Stimulated activated CD4-positive, alpha-beta T cell treated with anti-CD3 and anti-CD28 coated beads, Interleukin-12 subunit alpha, Interleukin-12 subunit beta, amount 100 ng/mL, for 4 hours (primary cell): ENCODE data around the gene SP140.
"Not testable (repeated sequence)": the region's sequence is repeated elsewhere in the genome, so short reads cannot be mapped to it uniquely, and the experiment has no call there.

Experiments
- DNase-seq: peaks from one replicate; pipeline ENCODE4 v3.0.0-alpha.2; 2020

Gene SP140

DNA sequence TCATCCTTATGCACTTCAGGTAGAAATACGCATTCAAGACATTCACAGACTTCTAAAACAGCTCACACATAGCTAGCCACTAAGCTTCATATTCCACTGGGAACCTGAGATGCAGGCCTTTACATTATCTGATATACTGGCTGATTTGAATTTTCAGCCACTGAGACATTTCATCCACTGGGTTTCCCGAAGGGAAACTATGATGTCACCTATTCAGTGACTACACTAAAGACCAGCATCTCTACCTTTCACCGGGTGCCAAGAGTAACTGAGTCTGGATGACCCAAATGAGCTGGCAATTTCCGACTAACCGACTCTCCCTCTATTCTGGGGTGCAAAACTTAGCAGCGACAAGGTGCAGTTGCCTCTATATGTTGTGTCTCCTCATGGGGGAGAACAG lies 69.7 kb downstream of the SP140 start:
- DNase-seq, result no peak

DNA sequence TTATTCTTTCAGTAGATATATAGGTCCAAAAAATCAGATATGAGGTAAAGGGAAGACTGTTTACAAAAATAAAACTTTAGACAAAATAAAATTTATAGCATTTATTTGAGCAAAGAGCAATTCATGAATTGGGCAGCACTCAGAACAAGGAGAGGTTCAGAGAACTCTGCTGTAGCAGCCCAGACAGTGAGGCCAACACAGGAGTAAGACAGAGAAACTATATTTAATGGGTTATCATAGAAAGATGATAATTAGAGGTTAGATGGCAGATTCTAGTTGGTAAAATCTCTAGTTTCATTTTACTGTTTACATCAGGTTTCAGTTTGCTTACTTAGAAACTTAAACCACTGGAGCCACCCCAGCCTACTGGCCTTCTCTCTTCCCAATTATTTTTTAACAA lies 71.4 kb downstream of the SP140 start:
- no peak for DNase-seq

DNA sequence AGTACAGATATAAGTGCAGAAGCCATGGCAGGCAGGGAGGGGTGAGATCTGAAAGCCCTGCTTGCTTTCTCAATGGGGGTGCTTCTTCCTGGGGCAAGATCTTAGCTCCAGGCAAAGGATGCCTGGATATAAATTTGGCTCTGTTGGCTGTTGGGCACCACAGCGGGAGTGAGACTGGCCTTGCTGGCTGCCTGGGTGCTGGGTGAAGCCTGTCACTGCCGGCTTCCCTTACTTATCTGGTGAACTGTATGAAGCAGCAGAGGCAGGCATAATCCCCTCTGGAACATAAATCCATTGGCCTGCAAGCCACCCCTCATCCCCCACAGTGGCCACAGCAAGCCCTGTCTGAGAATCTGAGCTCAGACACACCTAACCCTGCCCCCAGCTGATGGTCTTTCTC lies 74.1 kb downstream of the SP140 start:
- no peak for DNase-seq

DNA sequence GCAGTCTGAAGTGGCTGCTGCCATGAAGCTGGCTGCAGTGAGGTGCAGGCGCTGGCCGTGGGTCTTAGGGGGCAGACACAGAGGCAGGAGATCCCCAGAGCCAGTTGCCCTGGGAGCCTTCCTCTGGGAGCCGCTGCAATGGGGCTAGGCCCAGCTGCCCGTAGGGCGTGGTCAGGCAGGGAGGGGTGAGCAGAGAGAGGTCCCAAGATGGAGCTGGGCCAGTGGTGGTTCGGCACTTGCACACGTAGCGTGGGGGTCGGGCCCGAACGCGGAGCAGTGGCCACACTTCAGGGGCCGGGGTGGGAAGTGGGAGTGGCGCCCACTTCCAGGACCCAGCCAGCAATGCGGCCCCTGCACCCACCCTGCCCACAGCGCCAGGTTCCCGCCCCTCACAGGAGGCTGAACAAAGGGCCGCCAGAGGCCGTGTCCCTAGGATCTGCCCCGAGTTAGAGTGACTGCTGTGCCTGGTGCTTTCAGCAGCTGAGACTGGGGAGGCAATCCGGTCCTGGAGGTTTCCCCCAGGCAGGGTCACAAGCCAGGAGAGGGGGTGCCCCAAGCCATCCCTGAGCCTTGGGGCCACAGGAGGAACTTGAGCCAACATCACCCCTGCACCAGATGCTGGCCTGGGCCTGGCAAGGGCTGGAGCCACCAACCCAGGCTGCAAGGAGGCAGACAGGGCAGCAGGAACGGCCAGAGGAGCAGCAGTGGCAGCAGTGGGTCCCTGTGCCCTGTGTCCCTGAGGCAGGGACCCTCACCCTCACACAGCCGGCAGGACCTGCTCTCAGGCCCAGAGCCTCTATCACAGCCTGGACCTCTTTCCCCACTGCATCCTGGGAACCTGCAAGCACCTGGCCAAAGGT lies 80.1 kb downstream of the SP140 start:
- DNase-seq, result no peak

DNA sequence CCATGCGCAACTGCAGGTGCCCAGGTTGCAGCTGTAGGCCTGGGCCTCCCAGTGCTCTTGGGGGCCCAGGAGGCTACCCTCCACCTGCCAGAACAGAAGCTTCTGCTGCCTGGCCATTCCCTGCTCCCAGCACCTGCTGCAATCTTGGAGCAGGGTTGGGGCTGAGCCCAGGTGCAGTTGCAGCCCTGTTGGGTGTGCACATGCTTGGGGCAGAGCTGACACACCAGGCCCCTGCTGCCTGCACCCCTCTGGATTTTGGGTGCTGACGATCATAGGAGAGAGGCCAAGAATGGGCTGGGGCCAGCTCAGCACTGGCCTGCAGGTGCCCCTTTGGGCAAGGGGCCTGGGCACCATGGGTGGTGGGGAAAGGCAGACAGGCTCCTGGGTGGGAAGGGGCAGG lies 80.9 kb downstream of the SP140 start:
- DNase-seq, result no peak

DNA sequence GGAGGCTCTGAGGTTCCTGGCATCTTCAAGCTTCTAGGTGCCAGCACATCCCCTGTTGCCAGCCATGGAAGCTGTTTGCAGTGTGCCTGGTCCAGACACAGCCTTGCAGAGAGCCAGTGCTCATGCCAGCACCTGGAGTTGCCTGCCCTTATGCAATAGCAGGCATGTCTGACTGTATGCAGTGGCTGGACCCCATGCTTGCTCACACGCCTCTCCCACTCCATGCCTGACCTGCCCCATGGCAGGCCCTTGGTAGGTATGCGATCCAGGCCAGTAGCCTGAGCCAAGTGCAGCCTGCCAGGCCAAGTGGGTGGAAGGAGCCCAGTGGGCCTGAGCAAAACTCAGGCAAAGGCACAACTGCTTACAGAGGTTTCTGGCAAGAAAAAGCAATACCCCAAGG lies 81.9 kb downstream of the SP140 start:
- no peak for DNase-seq

DNA sequence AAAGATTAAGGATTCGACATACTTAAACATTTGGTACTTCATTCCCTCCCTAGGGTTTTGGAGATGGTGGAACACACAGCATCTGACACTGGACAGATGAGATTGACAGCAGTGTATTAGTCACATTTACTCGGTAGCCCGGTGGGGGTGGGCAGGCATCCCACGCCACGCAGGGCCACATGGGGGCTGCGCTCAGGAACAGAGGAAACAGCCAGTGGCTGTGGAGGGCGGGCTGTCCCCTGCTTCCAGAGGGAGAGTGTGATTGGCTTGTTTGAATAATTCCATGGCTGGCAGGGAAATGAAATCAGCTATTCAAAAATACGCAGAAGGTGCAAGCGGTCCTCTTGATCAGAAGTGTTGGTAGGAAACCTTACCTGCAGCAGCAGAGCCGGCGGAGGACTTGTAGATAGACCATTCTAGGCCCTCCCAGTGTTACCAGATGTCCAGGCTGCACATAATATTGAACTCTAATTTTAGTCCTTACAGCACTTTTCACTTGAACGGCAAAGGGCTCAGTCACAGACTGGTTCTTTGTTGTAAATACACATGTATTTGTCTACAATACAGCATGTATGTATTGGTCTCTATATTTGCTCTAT lies 83.0 kb downstream of the SP140 start:
- no peak for DNase-seq

DNA sequence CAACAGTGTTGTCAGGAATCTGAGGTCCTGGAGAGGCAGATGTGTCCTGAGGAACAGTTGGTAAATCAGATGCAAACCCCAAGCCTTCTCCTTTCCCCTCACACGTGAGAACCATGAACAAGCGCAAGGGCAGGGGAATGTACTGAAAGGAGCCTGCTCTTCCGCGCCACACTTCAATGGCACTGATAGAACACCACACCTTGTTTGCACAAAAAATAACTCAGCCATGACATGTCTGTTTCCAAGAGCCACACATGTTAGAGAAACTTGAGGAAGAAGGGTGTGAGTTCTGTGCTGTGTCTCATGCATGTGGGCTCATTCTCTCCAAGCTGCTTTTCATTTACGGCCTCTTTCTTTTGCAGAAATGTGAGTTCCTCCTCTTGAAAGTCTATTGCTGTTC lies 85.3 kb downstream of the SP140 start:
- DNase-seq, result not testable (repeated sequence)

DNA sequence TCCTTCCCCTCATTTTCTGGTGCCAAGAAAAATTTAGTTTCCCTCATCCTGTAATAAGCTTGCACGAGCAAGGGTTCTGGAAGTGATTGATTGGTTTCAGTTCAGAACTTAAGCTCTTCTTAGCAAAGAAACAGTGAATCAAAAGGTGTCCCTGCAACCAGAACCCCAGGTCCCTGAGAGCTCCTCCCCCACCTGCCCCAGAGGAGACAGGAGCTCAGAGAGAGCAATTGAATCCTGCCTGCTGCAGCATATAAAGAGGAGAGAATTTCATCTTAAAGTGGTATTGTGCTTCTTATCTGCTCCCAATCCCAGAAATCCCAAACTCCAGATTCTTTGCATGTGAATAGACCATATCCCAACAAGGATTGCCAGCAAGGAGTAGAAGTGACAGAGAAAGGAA lies 86.1 kb downstream of the SP140 start:
- DNase-seq, result not testable (repeated sequence)

DNA sequence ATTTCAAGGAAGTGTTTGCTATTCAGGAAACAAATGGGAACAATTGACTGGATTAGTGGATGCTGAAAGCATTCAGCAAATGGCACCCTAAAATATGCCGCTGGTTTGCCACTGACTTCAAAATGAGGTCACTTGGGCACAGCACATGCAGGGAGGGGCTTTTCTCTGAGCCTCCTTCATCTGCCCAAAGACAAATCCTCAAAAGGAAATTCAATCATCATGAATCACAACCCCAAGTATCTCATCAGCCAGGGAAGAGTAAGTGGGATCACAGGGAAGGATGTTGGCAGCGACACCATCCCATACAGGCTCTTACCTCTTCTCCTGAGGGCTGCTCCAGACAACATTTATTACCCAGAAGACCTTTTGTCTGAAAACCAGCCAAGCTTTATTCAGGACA lies 87.1 kb downstream of the SP140 start:
- DNase-seq, result no peak

DNA sequence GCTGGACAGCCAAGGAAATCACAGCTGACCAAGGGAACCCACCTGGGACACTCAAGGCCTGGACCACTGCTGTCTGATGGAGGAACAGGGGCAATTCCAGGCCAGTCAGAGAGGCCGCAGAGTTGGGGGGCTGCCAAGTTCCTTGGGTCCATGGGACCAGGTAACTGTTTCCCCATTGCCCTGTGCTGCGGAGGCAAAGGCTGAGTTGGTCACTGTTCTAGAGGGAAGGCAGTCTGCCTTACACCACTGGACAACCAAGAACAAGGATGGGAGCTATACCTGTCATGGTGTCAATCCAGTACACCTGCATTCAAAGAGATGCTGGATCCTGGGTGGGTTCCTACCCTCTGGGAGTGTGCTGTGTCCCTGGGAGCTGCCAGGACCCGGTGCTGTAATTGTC lies 91.8 kb downstream of the SP140 start:
- no peak for DNase-seq

DNA sequence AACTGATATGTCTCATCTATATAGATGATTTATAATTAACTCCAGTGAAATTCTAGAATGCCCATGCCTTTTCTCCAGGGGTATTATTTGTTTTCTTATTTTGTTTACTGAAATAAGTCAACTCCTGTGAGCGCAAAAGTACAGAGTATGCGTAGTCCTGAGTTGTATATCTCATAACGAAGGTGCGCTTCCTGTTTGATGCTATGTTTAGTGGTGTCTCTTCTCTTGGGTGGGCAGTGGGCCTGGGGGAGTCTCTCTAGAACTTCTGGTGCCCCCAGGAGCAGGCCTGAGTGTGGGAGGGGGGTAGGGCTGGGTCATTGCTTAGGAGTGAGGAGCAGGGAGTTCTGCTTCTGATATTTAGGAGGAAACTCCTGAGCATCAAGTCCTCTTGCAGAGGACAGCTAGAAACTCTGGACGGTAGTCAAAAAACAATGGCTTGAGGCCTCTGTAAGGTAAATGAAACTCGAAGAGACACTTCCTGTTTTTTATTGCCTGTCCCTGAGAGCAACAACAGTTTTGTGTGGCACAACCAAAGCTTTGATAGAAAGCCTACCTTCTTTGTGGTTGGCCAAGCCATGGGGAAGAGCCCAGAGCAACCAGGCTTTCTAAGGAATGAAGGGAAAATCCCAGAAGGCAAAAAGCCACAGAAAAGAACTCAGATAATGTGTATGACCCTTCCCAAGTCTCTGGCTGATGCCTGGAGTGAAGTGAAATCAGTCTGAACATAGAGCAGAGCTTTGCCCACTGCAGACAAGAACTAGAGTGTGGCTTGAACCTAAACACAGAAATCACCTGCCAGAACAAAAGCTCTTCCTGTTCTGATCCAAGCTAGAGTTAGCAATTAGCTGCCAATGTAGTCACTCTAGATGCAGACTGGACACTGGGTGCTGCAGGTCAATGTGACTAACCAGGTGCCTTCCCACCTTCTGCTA lies 92.9 kb downstream of the SP140 start:
- DNase-seq, result no peak

DNA sequence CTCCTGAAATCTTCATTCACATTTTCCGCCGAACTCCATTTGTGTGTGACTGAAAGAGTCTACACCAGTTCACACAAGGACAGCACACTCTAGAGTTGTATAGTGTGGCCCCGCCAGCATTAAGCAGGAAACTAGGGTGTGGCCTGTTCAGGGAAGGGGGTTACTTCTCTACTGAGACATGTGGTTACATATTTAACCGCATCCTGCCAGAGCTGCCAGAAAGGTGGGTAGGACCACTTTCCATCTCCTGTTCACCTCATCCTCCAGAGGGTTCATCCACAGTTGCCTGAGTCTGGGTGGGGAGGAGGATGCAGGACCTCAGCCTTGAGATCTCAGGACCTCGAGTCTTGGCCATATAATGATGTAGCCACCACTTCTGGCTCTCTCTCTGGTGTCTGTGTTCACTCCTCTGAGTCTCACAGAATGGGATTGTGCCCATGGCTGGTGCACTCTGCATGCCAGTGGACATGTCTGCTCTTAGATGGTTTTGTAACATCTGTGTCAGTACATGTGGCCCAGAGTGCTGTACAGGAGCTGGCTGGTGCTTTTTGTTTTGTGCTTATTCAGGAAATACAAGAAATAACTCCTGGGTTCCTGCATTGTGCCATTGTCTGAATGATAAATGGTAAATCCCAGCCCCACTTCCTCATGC lies 93.8 kb downstream of the SP140 start:
- no peak for DNase-seq

DNA sequence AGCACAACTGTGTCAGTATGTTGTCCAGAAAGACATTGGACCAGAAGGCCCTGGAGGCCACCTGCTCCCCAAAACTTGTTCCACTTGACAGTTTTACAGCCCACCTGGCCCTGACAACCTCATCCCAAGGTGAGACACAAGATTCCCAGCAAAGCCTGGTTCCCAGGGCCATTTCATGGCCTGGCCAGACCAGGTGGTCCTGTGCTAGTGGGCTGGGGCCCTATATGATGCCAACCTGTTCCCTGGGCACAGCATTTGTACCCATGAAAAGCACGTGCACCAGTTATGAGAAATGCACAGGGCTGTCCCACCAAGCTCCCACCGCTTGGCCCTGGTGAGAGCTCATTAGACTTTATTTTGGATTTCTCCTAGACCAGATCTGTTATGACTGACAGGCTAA lies 95.5 kb downstream of the SP140 start:
- no peak for DNase-seq

DNA sequence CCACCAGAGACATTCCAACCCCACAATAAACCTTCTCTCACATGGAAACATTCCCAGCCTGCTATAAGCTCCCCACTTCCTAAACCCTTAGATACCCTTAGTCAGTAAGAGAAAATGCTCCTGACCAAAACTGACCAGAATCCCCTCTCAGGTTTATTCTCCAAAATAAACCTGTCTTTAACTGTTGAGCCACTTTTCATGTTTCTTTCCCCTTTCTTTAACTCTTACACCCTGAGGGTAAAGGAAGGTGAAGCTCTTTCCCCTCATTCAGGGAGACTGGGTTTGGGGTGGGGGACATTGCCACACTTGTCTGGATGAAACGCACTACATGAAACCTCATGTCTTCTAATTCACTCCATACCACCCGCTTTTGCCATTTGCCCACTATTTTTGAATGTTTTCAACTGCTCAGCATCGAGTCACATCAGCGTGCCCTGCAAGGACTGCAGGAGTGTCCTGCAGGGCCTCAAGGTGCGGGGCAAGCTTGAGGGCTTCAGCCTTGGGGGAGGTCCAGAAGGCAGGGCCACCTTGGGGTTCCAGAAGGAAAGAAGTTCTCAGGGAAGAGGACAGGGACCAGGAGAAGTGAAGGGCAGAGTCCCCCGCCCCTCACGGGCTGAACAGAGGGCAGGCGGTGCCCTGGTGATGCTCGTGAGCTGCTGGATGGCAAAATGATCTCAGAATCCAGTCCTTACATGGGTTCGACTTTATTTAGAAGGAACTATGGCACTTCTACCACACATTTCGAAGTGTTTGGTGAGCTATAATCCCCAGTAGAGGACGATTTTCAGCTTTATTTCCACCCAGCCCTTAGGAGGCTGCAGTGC lies 97.2 kb downstream of the SP140 start:
- DNase-seq, result no peak

DNA sequence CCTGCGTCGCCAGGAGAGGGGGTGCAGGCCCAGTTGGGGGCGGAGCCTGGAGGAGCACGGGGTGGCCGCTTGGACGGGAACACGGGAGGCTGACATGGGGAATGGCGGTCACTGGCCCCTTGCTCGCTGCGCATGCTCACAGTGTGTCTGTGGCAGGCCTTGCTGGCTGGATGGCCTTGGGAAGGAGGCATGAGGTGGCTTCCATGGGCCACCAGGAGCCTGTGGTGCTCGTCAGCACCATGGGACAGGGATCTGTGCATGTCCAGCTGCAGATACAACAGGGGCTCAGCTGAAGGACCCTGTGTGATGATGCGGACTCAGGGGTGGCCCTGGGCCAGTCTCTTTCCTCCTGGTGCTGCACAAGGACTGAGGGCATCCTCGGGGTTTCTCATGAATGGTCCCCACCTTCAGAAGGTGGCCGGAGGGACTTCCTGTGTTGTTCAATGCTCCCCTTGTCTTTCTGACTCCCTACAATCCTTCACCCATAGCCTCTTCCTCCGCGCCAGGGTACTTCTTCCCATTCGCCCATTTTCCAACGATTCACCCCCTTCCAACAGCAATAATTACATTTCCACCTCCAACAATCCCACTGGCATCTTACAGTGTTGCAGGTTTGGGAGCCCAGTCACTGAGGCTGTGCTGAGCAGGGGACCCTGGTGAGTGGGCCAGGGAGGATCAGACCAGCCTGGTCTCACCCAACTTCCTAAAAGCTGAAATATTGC lies 98.0 kb downstream of the SP140 start:
- DNase-seq, result no peak

DNA sequence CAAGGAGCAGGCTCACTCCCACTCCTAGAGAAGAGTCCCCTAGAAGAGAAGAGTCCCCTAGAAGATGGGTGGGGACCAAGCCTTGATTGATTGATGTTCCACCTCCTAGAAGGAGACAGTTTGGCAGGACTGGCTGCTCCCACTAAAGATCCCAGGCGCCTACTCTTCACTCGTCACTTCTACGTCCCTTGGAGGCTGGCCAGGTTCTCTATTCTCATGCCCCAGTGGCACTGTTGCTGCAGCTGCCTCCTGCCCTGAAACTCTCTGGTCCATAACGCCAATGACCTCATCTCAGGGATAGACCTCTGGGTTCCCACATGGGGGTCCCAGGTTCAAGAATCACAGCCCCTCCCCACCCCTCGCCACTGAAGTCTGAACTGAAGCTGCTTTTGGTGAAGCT lies 99.0 kb downstream of the SP140 start:
- no peak for DNase-seq

DNA sequence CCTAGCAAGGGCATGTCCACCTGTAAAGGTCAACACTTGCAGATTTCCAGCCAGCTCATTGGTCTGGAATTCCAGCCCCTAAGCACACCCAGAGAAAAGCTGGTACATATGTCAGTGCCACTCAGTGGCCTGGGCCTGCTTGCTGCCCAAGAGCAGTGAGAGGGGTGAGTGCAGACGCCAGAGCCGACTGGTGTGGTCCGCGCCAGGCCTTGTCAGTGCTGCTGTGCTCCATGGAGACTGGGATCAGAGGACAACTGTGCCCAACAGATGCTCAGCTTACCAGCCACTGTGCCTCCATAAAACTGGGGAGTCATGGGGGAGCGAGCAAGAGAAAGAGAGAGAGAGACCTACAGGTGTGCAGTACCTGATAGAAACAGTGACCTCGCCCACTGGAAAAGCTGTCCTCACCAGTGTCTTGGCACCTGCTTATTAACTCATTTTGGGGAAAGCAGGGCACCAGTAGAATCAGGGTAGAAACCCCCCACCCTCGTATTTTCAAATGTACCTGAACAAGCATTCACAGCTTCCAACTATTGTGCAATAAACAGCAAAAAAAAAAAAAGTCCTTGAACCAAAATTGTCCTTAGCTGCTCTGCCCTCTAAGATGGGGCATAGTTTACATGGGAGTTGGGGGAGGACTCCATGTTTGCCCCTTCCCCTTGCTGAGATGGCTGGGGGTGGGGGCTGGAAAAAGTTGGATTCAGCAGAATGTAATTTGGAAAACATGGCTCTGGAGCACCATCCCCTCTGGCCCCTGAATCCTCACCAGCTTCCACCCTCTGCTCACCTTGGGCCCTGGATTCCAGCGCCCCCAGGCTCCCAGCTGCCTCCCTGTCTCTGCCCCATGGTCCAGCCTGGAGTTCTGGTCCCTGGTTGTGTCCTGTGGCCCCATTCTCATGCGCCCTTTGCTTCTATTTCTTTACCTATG lies 100.0 kb downstream of the SP140 start:
- no peak for DNase-seq

DNA sequence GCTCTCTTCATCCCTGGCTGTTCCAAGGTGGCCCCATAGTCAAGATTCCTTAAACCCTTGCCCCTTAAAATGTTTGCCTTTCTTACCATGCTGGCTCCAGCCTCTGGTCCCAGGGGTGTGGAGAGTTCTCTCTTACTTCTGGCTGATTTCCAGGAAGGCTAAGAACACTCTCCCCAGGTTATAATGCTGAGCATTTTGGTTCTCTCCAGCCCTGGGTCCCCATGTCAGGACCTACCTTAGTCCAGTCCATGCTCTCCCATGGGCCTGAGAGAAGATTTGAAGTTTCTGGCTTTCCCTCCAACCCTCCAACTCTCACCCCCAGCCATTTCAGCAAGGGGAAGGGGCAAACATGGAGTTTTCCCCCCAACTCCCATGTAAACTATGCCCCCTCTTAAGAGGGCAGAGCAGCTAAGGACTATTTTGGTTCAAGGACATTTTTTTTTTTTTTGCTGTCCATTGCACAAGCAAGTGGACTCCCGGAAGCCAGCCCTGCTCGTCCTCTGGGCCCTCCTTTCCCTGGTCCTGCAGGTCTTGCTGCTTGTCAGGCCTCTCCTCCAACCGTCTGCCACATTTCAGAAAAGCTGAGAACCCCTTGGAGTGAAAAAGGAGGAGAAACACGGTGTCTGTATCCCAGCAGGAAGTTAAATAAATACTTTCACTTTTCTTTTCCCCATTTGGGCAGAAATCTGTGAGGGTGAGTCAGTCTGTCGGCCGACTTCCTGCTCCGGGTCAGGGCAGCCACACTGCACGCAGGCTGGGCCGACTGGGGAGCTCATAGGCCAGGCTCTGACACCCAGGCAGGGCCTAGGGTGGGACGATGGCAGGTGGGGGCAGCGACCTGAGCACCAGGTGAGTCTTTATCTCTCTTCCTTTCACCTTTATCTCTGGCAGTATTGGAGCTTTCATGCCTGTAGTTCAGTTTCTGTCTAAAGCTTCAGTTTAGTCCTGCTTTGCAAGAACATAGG lies 101.2 kb downstream of the SP140 start, which contains the start of gene SP140L:
Gene SP140L, plus strand, starts transcription at position 741 of the 965 bp plus-strand sequence. Its CDS starts 77 bp downstream, at position 818.
- peak; percentile 68 for DNase-seq
